ENCODE data around the gene MPP4. TPM values are rescaled to one million over a fixed set of nuclear protein-coding genes. Genes with fewer than 3 reads are reported as not detected.

MPP4 gene
- polyA plus RNA-seq, 1 experiment = 3.8 TPM

GRCh38 chr2:201656102-201656501, 42.3 kb downstream of the MPP4 start:
- TF ChIP-seq CTCF (IDR thresholded peaks at IDR 0.05; ENCODE audit: insufficient read depth, low read depth, low read length) = no peak
- DNase-seq (ENCODE audit: low read depth) = no peak
- ChIA-PET POLR2A (no interaction called here), CTCF (interaction anchor here (0.6 kb wide), 1 partner anchor 17 kb away, joined by 5 read pairs; no protein-coding TSS in a partner anchor)
- Histone ChIP-seq H3K36me3 (ENCODE audit: control insufficient read depth, insufficient read depth, low read length) (no peaks in the 10 kb centered on the region), H3K4me3 (ENCODE audit: low read depth, low read length) (no peak overlapping the region), H3K27me3 (ENCODE audit: control insufficient read depth, insufficient read depth, low read length) (no peaks in the 10 kb centered on the region)

- no peak overlapping the region for H3K4me3 ChIP-seq (ENCODE audit: low read depth, low read length)
- H3K27me3 ChIP-seq (ENCODE audit: control insufficient read depth, insufficient read depth, low read length) = no peaks in the 10 kb centered on the region
- no peaks in the 10 kb centered on the region for H3K36me3 ChIP-seq (ENCODE audit: control insufficient read depth, insufficient read depth, low read length)
- DNase-seq (ENCODE audit: low read depth) = peak; percentile 72
- TF ChIP-seq CTCF (IDR thresholded peaks at IDR 0.05; ENCODE audit: insufficient read depth, low read depth, low read length) = no peak
- CTCF ChIA-PET = interaction anchor here (0.6 to 1.7 kb wide), 4 partner anchors 10 to 41 kb away, joined by 3 to 9 read pairs (median 4); no protein-coding TSS in a partner anchor
- POLR2A ChIA-PET = interaction anchor here (0.6 kb wide), 1 partner anchor 12 kb away, joined by 3 read pairs; no protein-coding TSS in a partner anchor
Observed at GRCh38 chr2:201654616-201655384, 43.6 kb downstream of the MPP4 start.

GRCh38 chr2:201653221-201653620, 45.2 kb downstream of the MPP4 start:
- Histone ChIP-seq H3K4me3 (ENCODE audit: low read depth, low read length) (no peak overlapping the region), H3K27me3 (ENCODE audit: control insufficient read depth, insufficient read depth, low read length) (no peaks in the 10 kb centered on the region), H3K36me3 (ENCODE audit: control insufficient read depth, insufficient read depth, low read length) (no peaks in the 10 kb centered on the region)
- TF ChIP-seq CTCF (IDR thresholded peaks at IDR 0.05; ENCODE audit: insufficient read depth, low read depth, low read length) = no peak
- CTCF ChIA-PET = no interaction called here
- DNase-seq (ENCODE audit: low read depth) = no peak
- POLR2A ChIA-PET = no interaction called here

GRCh38 chr2:201649442-201649841, 49.0 kb downstream of the MPP4 start:
- Histone ChIP-seq H3K27me3 (ENCODE audit: control insufficient read depth, insufficient read depth, low read length) (no peaks in the 10 kb centered on the region), H3K36me3 (ENCODE audit: control insufficient read depth, insufficient read depth, low read length) (no peaks in the 10 kb centered on the region), H3K4me3 (ENCODE audit: low read depth, low read length) (no peak overlapping the region)
- CTCF ChIA-PET = no interaction called here
- POLR2A ChIA-PET = no interaction called here
- DNase-seq (ENCODE audit: low read depth) = no peak
- TF ChIP-seq CTCF (IDR thresholded peaks at IDR 0.05; ENCODE audit: insufficient read depth, low read depth, low read length) = no peak

- ChIA-PET CTCF (no interaction called here), POLR2A (no interaction called here)
- no peaks in the 10 kb centered on the region for H3K27me3 ChIP-seq (ENCODE audit: control insufficient read depth, insufficient read depth, low read length)
Observed at GRCh38 chr2:201647431-201647830, 51.0 kb downstream of the MPP4 start.

More at GRCh38 chr2:201647431-201647830, 51.0 kb downstream of the MPP4 start:
- Histone ChIP-seq H3K36me3 (ENCODE audit: control insufficient read depth, insufficient read depth, low read length) (no peaks in the 10 kb centered on the region), H3K4me3 (ENCODE audit: low read depth, low read length) (no peak overlapping the region)
- TF ChIP-seq CTCF (IDR thresholded peaks at IDR 0.05; ENCODE audit: insufficient read depth, low read depth, low read length) = no peak
- DNase-seq (ENCODE audit: low read depth) = no peak
